SKM-1 (cell line): ENCODE data around the gene IGF2BP3.

Experiments
- DNase-seq: peaks from one replicate; lab custom pipeline; 2025; ENCODE audit not compliant: unreplicated experiment; lab: John Stamatoyannopoulos, UW

The IGF2BP3 gene

GRCh38 chr7:23272275-23272674 is 198.0 kb downstream of the IGF2BP3 start:
- DNase-seq = no peak

GRCh38 chr7:23268746-23269145 is 201.5 kb downstream of the IGF2BP3 start:
- no peak for DNase-seq

GRCh38 chr7:23268167-23268566 is 202.1 kb downstream of the IGF2BP3 start:
- no peak for DNase-seq

- no peak for DNase-seq
Measured at GRCh38 chr7:23267357-23267756, 202.9 kb downstream of the IGF2BP3 start.

- DNase-seq = no peak
Measured at GRCh38 chr7:23266918-23267317, 203.4 kb downstream of the IGF2BP3 start.

GRCh38 chr7:23264916-23265458 is 205.3 kb downstream of the IGF2BP3 start:
- no peak for DNase-seq

- peak; percentile 50 for DNase-seq
Measured at GRCh38 chr7:23261843-23262452, 208.3 kb downstream of the IGF2BP3 start.

GRCh38 chr7:23260371-23260770 is 209.9 kb downstream of the IGF2BP3 start:
- no peak for DNase-seq
